HEK293T (cell line): Measurements from ENCODE around the gene NXPH2.

Experiments
- ARNT ChIP-seq: fragments of 450-650 bp; IDR thresholded peaks from 2 replicates; pipeline ENCODE4 v1.6.1; 2017; ENCODE audit warnings: mild to moderate bottlenecking
- BHLHE40 ChIP-seq: fragments of 450-650 bp; IDR thresholded peaks from 2 replicates; pipeline ENCODE4 v1.6.1; 2016; ENCODE audit warnings: mild to moderate bottlenecking, moderate library complexity, borderline replicate concordance
- FOXA1 ChIP-seq: fragments of 450-650 bp; IDR thresholded peaks from 2 replicates; pipeline ENCODE4 v1.6.1; 2016; ENCODE audit warnings: mild to moderate bottlenecking
- FOXK2 ChIP-seq: fragments of 450-650 bp; IDR thresholded peaks from 2 replicates; pipeline ENCODE4 v1.6.1; 2016; ENCODE audit warnings: mild to moderate bottlenecking
- FOXM1 ChIP-seq: fragments of 450-650 bp; IDR thresholded peaks from 2 replicates; pipeline ENCODE4 v1.6.1; 2017; ENCODE audit warnings: mild to moderate bottlenecking, borderline replicate concordance
- HDGF ChIP-seq: fragments of 450-650 bp; IDR thresholded peaks from 2 replicates; pipeline ENCODE4 v1.6.1; 2017; ENCODE audit warnings: antibody characterized with exemption, borderline replicate concordance
- L3MBTL2 ChIP-seq: fragments of 450-650 bp; conservative IDR thresholded peaks from 2 replicates; pipeline ENCODE4 v1.6.1; 2016; ENCODE audit warnings: mild to moderate bottlenecking
- NFRKB ChIP-seq: fragments of 450-650 bp; IDR thresholded peaks from 2 replicates; pipeline ENCODE4 v1.6.1; 2016; ENCODE audit warnings: mild to moderate bottlenecking, moderate library complexity
- PKNOX1 ChIP-seq: fragments of 450-650 bp; IDR thresholded peaks from 2 replicates; pipeline ENCODE4 v1.6.1; 2016
- SP1 ChIP-seq: fragments of 450-650 bp; IDR thresholded peaks from 2 replicates; pipeline ENCODE4 v1.6.1; 2017
- SUZ12 ChIP-seq: fragments of 450-650 bp; IDR thresholded peaks from 2 replicates; pipeline ENCODE4 v1.6.1; 2016; ENCODE audit warnings: mild to moderate bottlenecking
- TARDBP ChIP-seq: fragments of 450-650 bp; IDR thresholded peaks from 2 replicates; pipeline ENCODE4 v1.6.1; 2016
- ZNF384 ChIP-seq: fragments of 450-650 bp; IDR thresholded peaks from 2 replicates; pipeline ENCODE4 v1.6.1; 2016

- TF ChIP-seq SUZ12 (no peak), BHLHE40 (no peak), FOXM1 (no peak), TARDBP (no peak), HDGF (no peak), SP1 (no peak), FOXK2 (no peak), FOXA1 (no peak), NFRKB (no peak), PKNOX1 (no peak), ZNF384 (no peak), ARNT (no peak), L3MBTL2 (no peak)
Observed at GRCh38 chr2:138699421-138699820, 80.8 kb downstream of the NXPH2 start.
